Measurements from ENCODE around the gene CLMN. TPM values are rescaled to one million over a fixed set of nuclear protein-coding genes. Genes with fewer than 3 reads are reported as not detected.

CLMN gene
- total and polyA plus RNA-seq, 2 experiments from 2014 or later, result 0.11 to 0.53 TPM

GRCh38 chr14:95307402-95308041, 12.2 kb downstream of the CLMN start:
- Histone ChIP-seq H3K4me1 (ENCODE audit: insufficient read depth) (no peaks in the 10 kb centered on the region), H3F3A (ENCODE audit: insufficient read depth) (no peaks in the 10 kb centered on the region), H3K9me3 (ENCODE audit: low read depth) (no peaks in the 10 kb centered on the region), H3K36me3 (ENCODE audit: low read depth) (no peaks in the 10 kb centered on the region), H3K79me2 (ENCODE audit: insufficient read depth) (no peaks in the 10 kb centered on the region), H3K4me3 (no peak overlapping the region), H2AFZ (no peak overlapping the region), H3K27me3 (replicated peaks; ENCODE audit: insufficient read depth) (peaks cover 34% of the 10 kb centered on the region; the same call in 1 of the 2 replicates), H3K27ac (no peak overlapping the region), H3K9ac (no peak overlapping the region), H3K4me2 (ENCODE audit: unreplicated experiment) (no peak overlapping the region), H4K20me1 (ENCODE audit: insufficient read depth) (no peaks in the 10 kb centered on the region), H3K9me2 (ENCODE audit: insufficient read depth) (no peaks in the 10 kb centered on the region)
- in situ Hi-C loops (cut with MboI), result no loop called here
- 44% methylated on average over 14 of the region's 14 CpGs for WGBS, 2 experiments (ENCODE audit: low coverage in 1 of 2, low lambda C conversion rate in 2 of 2, missing lambda C conversion rate in 2 of 2)
- TF ChIP-seq EZH2 (IDR thresholded peaks at IDR 0.05; ENCODE audit: insufficient read depth, poor library complexity, severe bottlenecking) (no peak), EZH2phosphoT487 (IDR thresholded peaks at IDR 0.05; ENCODE audit: insufficient read depth, low read depth) (no peak)
- no peak for DNase-seq

- no peak for DNase-seq
- Histone ChIP-seq H3K9me3 (ENCODE audit: low read depth) (no peaks in the 10 kb centered on the region), H3K79me2 (ENCODE audit: insufficient read depth) (no peaks in the 10 kb centered on the region), H2AFZ (no peak overlapping the region), H3K27ac (no peak overlapping the region), H3K9me2 (ENCODE audit: insufficient read depth) (no peaks in the 10 kb centered on the region), H3K27me3 (replicated peaks; ENCODE audit: insufficient read depth) (peaks cover 34% of the 10 kb centered on the region; the same call in 1 of the 2 replicates), H3K36me3 (ENCODE audit: low read depth) (no peaks in the 10 kb centered on the region), H3K4me2 (ENCODE audit: unreplicated experiment) (no peak overlapping the region), H3K4me3 (no peak overlapping the region), H4K20me1 (ENCODE audit: insufficient read depth) (no peaks in the 10 kb centered on the region), H3F3A (ENCODE audit: insufficient read depth) (no peaks in the 10 kb centered on the region), H3K4me1 (ENCODE audit: insufficient read depth) (no peaks in the 10 kb centered on the region), H3K9ac (no peak overlapping the region)
- TF ChIP-seq EZH2 (IDR thresholded peaks at IDR 0.05; ENCODE audit: insufficient read depth, poor library complexity, severe bottlenecking) (no peak), EZH2phosphoT487 (IDR thresholded peaks at IDR 0.05; ENCODE audit: insufficient read depth, low read depth) (no peak)
- 47 to 60% methylated on average over 4 of the region's 4 CpGs for WGBS, 2 experiments (ENCODE audit: low coverage in 1 of 2, low lambda C conversion rate in 2 of 2, missing lambda C conversion rate in 2 of 2)
- in situ Hi-C loops (cut with MboI), result no loop called here
Observed at GRCh38 chr14:95305940-95306339, 13.8 kb downstream of the CLMN start.

- Histone ChIP-seq H3K9me2 (ENCODE audit: insufficient read depth) (no peaks in the 10 kb centered on the region), H3K9me3 (ENCODE audit: low read depth) (no peaks in the 10 kb centered on the region), H3K4me3 (no peak overlapping the region), H3K9ac (no peak overlapping the region), H2AFZ (no peak overlapping the region), H3F3A (ENCODE audit: insufficient read depth) (no peaks in the 10 kb centered on the region), H3K27ac (no peak overlapping the region), H3K4me2 (ENCODE audit: unreplicated experiment) (no peak overlapping the region), H3K36me3 (ENCODE audit: low read depth) (no peaks in the 10 kb centered on the region), H3K4me1 (ENCODE audit: insufficient read depth) (no peaks in the 10 kb centered on the region), H3K27me3 (replicated peaks; ENCODE audit: insufficient read depth) (peaks cover 34% of the 10 kb centered on the region; the same call in 1 of the 2 replicates), H4K20me1 (ENCODE audit: insufficient read depth) (no peaks in the 10 kb centered on the region), H3K79me2 (ENCODE audit: insufficient read depth) (no peaks in the 10 kb centered on the region)
- TF ChIP-seq EZH2phosphoT487 (IDR thresholded peaks at IDR 0.05; ENCODE audit: insufficient read depth, low read depth) (no peak), EZH2 (IDR thresholded peaks at IDR 0.05; ENCODE audit: insufficient read depth, poor library complexity, severe bottlenecking) (no peak)
- WGBS, 2 experiments (ENCODE audit: low coverage in 1 of 2, low lambda C conversion rate in 2 of 2, missing lambda C conversion rate in 2 of 2), result 70 to 78% methylated on average over 7 of the region's 7 CpGs
- no peak for DNase-seq
- in situ Hi-C loops (cut with MboI), result no loop called here
Observed at GRCh38 chr14:95305145-95305544, 14.6 kb downstream of the CLMN start.

- Histone ChIP-seq H3K9me3 (ENCODE audit: low read depth) (no peaks in the 10 kb centered on the region), H3K9me2 (ENCODE audit: insufficient read depth) (no peaks in the 10 kb centered on the region), H3K27me3 (replicated peaks; ENCODE audit: insufficient read depth) (peaks cover 34% of the 10 kb centered on the region; the same call in 1 of the 2 replicates), H3K79me2 (ENCODE audit: insufficient read depth) (no peaks in the 10 kb centered on the region), H3K27ac (no peak overlapping the region), H3K36me3 (ENCODE audit: low read depth) (no peaks in the 10 kb centered on the region), H2AFZ (no peak overlapping the region), H4K20me1 (ENCODE audit: insufficient read depth) (no peaks in the 10 kb centered on the region), H3K9ac (no peak overlapping the region), H3K4me1 (ENCODE audit: insufficient read depth) (no peaks in the 10 kb centered on the region), H3K4me2 (ENCODE audit: unreplicated experiment) (no peak overlapping the region), H3F3A (ENCODE audit: insufficient read depth) (no peaks in the 10 kb centered on the region), H3K4me3 (no peak overlapping the region)
- TF ChIP-seq EZH2 (IDR thresholded peaks at IDR 0.05; ENCODE audit: insufficient read depth, poor library complexity, severe bottlenecking) (no peak), EZH2phosphoT487 (IDR thresholded peaks at IDR 0.05; ENCODE audit: insufficient read depth, low read depth) (no peak)
- in situ Hi-C loops (cut with MboI), result no loop called here
- WGBS, 2 experiments (ENCODE audit: low coverage in 1 of 2, low lambda C conversion rate in 2 of 2, missing lambda C conversion rate in 2 of 2), result 25 to 37% methylated on average over 3 of the region's 3 CpGs
- DNase-seq, result no peak
Observed at GRCh38 chr14:95304342-95304741, 15.4 kb downstream of the CLMN start.

All from GM23248 (cell line).